Heart left ventricle (tissue), 16 donors: ENCODE results near the gene TPX2. TPM values are rescaled to one million over a fixed set of nuclear protein-coding genes. Genes with fewer than 3 reads are reported as not detected.

Source experiments
- ATAC-seq, 4 donors: fragments of 200-7000 bp; cut with Tn5 transposase; one replicate each; pipeline ENCODE4 v1.9.1; 2020 to 2022; ENCODE audit warnings: moderate library complexity in 4 of 4, mild to moderate bottlenecking in 3 of 4, moderate number of reproducible peaks in 1 of 4
- DNase-seq, 5 donors: peaks; one replicate each; pipeline ENCODE4 v3.0.0-alpha.2; 2020
- H3K27ac ChIP-seq, 12 donors: fragments of 200-600 bp; sonication (generic) in 4 of 12; one replicate each; pipeline versions ENCODE4 v1.5.0 to v1.8.0; 2016 to 2022; ENCODE audit warnings: mild to moderate bottlenecking in 2 of 12
- H3K27me3 ChIP-seq, 9 donors: fragments of 200-600 bp; sonication (generic) in 2 of 9; one replicate each; pipeline versions ENCODE4 v1.5.1 to v1.8.0; 2016 to 2022; ENCODE audit warnings: mild to moderate bottlenecking in 3 of 9
- H3K36me3 ChIP-seq, 9 donors: fragments of 200-600 bp; sonication (generic) in 2 of 9; one replicate each; pipeline versions ENCODE4 v1.5.0 to v1.8.0; 2018 to 2022; ENCODE audit warnings: mild to moderate bottlenecking in 2 of 9
- H3K4me1 ChIP-seq, 12 donors: fragments of 200-600 bp; sonication (generic) in 4 of 12; one replicate each; pipeline versions ENCODE4 v1.5.0 to v1.8.0; 2016 to 2022; ENCODE audit warnings: mild to moderate bottlenecking in 3 of 12
- H3K4me3 ChIP-seq, 12 donors: fragments of 200-600 bp; sonication (generic) in 4 of 12; one replicate each; pipeline versions ENCODE4 v1.5.0 to v1.8.0; 2017 to 2022; ENCODE audit warnings: mild to moderate bottlenecking in 9 of 12, moderate library complexity in 4 of 12
- H3K9me3 ChIP-seq, 12 donors: fragments of 200-600 bp; sonication (generic) in 4 of 12; one replicate each; pipeline versions ENCODE4 v1.5.0 to v1.8.0; 2016 to 2022; ENCODE audit warnings: mild to moderate bottlenecking in 1 of 12
- POLR2A ChIP-seq, 2 donors: fragments of 450-650 bp; IDR thresholded peaks; one replicate each; pipeline ENCODE4 v1.6.1; 2017; ENCODE audit warnings: antibody characterized with exemption in 2 of 2, mild to moderate bottlenecking in 2 of 2, moderate library complexity in 2 of 2
- WGBS, 4 donors: extraction: QIAGEN DNeasy Blood & Tissue Kit in 2 of 4; methylation state at CpG; one replicate each; pipeline versions ENCODE4 v1.1.5 to v1.1.7; 2013 to 2018; 5-methylcytosine and 5-hydroxymethylcytosine counted together
- intact Hi-C, 10 donors: fragments of 100-400 bp; cut with DNase I; formaldehyde crosslinking; loops; one replicate each; pipeline versions ENCODE4 v1.11.1 to v1.14.2; 2022
- polyA plus RNA-seq, 2 donors: library from polyadenylated mRNA; stranded (reverse); fragments of 200-250 nt; gene quantifications; one replicate each; pipeline ENCODE4 v1.2.3, GENCODE V29; 2013
- total RNA-seq, 9 donors: library from RNA; depleted of rRNA in 2 of 9; stranded (reverse); fragments of >200 nt in 2 of 9; fragmentation: NEBNext Ultra II Directional in 3 of 9; extraction: Animal tissue kit (Norgen Biotek cat#: 25700) in 3 of 9; gene quantifications; one replicate each; pipeline versions ENCODE4 v1.1.0 to v1.2.4, GENCODE V29; 2016 to 2023
- TF ChIP-seq, protein P1 (sequence below), 12 donors: fragments of 200-600 bp; sonication (generic) in 4 of 12; IDR thresholded peaks; one replicate each; pipeline versions ENCODE4 v1.5.0 to v1.8.0; 2018 to 2022; ENCODE audit warnings: antibody characterized with exemption in 12 of 12, mild to moderate bottlenecking in 5 of 12
- donor health status: ischemic (EF 13 %, LVEDD 7.1; RV severe dilation, severe dysfunction).
- donor health status: healthy with polysubstance abuse.
- donor health status: DM: no; HTN: yes; CAD: no.
- donor health status: DM: no; HTN: no; CAD: no.
- donor health status: ischemic (EF 25% LVEDD 6.9; RV normal size, moderate dysfunction).
- donor health status: ischemic (EF 25% LVEDD 5.7; RV mildly dilated, moderate dysfunction).
- donor health status: healthy.
- donor health status: DM: yes; HTN: yes; CAD: no.
- donor health status: ischemic (EF 35%, LVEDD 5.7; RV mildly dilated, moderate dysfunction).
- donor health status: nonischemic (EF 11% LVEDD 7.7; RV severe dilation, severe dysfunction).
- donor health status: DM: yes; HTN: yes; CAD: no.
- donor health status: PGD.
- donor health status: ischemic (EF 29% LVEDD 5.4; RV normal size, mild dysfunction).
- donor health status: nonischemic (EF 23%, LVEDD 6.1; RV moderate dilation, normal function).

The TPX2 gene
- total and polyA plus RNA-seq, 11 donors: 0.04 to 15.2 (median 0.77) TPM

DNA sequence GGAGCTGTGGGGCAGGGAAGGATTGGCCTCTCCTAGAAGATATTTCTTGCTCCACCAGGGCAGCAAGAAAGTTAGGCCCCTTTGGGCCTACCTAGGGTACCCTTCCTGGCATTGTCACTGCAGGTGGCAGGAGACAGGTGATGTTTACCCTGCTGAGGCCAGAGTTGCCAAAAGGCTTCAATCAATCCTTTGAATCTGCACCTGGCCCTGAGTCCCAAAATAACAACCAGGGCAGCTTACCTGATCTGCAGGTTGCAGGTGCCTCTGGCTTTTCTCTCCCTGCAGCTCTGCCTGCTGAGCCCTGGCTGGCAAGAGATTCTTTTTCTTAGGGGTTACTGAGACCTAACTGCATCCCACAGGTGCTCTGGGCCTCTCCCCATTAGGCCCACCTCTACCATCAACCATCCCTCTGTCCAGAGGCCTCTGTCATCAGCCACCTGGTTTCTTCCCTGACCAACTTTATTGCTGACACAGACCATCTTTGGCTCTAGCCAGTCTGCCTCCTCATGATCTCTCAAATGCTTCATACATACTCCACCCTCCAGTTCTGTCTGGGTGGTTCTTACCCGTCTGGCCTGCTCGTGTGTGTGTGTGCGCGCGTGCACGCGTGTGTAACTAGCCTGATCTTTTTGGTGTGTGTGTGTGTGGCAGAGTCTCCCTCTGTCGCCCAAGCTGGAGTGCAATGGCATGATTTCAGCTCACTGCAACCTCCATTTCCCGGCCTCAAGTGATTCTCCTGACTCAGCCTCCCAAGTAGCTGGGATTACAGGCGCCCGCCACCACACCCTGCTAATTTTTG is 30.2 kb upstream of the TPX2 start:
- ATAC-seq (no peak), DNase-seq (no peak)
- Histone ChIP-seq H3K36me3 (peaks cover 0 to 77% (median 28%) of the 10 kb centered on the region in 9 donors), H3K4me3 (no peak overlapping the region), H3K27me3 (no peaks in the 10 kb centered on the region), H3K4me1 (peaks cover 30 to 100% (median 88%) of the 10 kb centered on the region in 12 donors), H3K9me3 (no peaks in the 10 kb centered on the region), H3K27ac (peak overlapping the region in 11 of 12 donors; percentile 35 to 99 (median 78))
- WGBS, 4 donors: 92 to 97% (median 95%) methylated on average over 11 of the region's 11 CpGs
- intact Hi-C loops: no loop called here
- no peak for TF ChIP-seq POLR2A (IDR thresholded peaks at IDR 0.05)
- TF ChIP-seq, protein P1, sequence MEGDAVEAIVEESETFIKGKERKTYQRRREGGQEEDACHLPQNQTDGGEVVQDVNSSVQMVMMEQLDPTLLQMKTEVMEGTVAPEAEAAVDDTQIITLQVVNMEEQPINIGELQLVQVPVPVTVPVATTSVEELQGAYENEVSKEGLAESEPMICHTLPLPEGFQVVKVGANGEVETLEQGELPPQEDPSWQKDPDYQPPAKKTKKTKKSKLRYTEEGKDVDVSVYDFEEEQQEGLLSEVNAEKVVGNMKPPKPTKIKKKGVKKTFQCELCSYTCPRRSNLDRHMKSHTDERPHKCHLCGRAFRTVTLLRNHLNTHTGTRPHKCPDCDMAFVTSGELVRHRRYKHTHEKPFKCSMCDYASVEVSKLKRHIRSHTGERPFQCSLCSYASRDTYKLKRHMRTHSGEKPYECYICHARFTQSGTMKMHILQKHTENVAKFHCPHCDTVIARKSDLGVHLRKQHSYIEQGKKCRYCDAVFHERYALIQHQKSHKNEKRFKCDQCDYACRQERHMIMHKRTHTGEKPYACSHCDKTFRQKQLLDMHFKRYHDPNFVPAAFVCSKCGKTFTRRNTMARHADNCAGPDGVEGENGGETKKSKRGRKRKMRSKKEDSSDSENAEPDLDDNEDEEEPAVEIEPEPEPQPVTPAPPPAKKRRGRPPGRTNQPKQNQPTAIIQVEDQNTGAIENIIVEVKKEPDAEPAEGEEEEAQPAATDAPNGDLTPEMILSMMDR (IDR thresholded peaks at IDR 0.05): no peak

DNA sequence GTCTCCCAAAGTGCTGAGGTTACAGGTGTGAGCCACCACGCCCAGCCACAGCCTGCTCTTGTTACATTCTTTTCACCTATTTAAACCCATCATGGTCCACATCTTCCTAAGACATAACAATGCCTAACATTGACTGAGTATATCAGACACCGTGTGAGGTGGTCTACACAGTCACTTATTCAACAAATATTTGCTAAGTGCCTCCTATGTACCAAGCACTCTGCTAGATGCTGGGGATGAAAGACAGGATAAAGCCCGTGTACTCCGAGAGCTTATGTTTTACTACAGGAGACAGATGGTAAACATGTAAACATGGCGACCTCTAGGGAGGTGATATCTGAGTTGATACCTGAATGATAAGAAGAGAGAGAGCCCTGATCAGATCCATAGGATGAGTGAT is 29.2 kb upstream of the TPX2 start:
- Histone ChIP-seq H3K27ac (peak overlapping the region; percentile 97 to 100 (median 98)), H3K4me1 (peaks cover 36 to 100% (median 86%) of the 10 kb centered on the region in 12 donors), H3K9me3 (no peaks in the 10 kb centered on the region), H3K36me3 (peaks cover 0 to 78% (median 36%) of the 10 kb centered on the region in 9 donors), H3K4me3 (no peak overlapping the region), H3K27me3 (no peaks in the 10 kb centered on the region)
- intact Hi-C loops: loop anchor here in 3 of 10 donors (5.0 to 10.0 kb wide), 2 partner anchors 33 to 135 kb away; no protein-coding TSS in a partner anchor
- DNase-seq: no peak
- 73 to 83% (median 74%) methylated on average over 5 of the region's 5 CpGs for WGBS, 4 donors
- no peak for TF ChIP-seq POLR2A (IDR thresholded peaks at IDR 0.05)
- TF ChIP-seq, protein P1 (IDR thresholded peaks at IDR 0.05): no peak
- ATAC-seq: no peak

GRCh38 chr20:31710423-31711108 is 28.5 kb upstream of the TPX2 start:
- 54 to 59% (median 56%) methylated on average over 5 of the region's 5 CpGs for WGBS, 4 donors
- TF ChIP-seq, protein P1 (IDR thresholded peaks at IDR 0.05): no peak
- TF ChIP-seq POLR2A (IDR thresholded peaks at IDR 0.05): no peak
- peak overlapping the region; percentile 97 to 100 (median 98) for H3K27ac ChIP-seq
- intact Hi-C loops: loop anchor here in 3 of 10 donors (5.0 to 10.0 kb wide), 2 partner anchors 33 to 136 kb away; no protein-coding TSS in a partner anchor
- DNase-seq (peak; percentile 38 to 82 (median 68)), ATAC-seq (peak in 2 of 4 donors; percentile 22 to 38)
- no peaks in the 10 kb centered on the region for H3K9me3 ChIP-seq
- H3K4me3 ChIP-seq: no peak overlapping the region
- peaks cover 36 to 100% (median 88%) of the 10 kb centered on the region in 12 donors for H3K4me1 ChIP-seq
- H3K27me3 ChIP-seq: no peaks in the 10 kb centered on the region
- peaks cover 0 to 76% (median 35%) of the 10 kb centered on the region in 9 donors for H3K36me3 ChIP-seq
